GM19193 (cell line): ENCODE measurements around the gene SERPING1.

Experiments used
- POLR2A ChIP-seq: IDR thresholded peaks from 4 replicates; pipeline ENCODE4 v1.6.1; 2011; ENCODE audit not compliant: insufficient read depth, insufficient read length; ENCODE audit errors: extremely low read depth

Gene SERPING1

GRCh38 chr11:57584341-57584740 is 13.1 kb upstream of the SERPING1 start:
- no peak for TF ChIP-seq POLR2A

- no peak for TF ChIP-seq POLR2A
Measured at GRCh38 chr11:57585301-57585700, 12.2 kb upstream of the SERPING1 start.

- TF ChIP-seq POLR2A = no peak
Measured at GRCh38 chr11:57586711-57587245, 10.7 kb upstream of the SERPING1 start.

DNA sequence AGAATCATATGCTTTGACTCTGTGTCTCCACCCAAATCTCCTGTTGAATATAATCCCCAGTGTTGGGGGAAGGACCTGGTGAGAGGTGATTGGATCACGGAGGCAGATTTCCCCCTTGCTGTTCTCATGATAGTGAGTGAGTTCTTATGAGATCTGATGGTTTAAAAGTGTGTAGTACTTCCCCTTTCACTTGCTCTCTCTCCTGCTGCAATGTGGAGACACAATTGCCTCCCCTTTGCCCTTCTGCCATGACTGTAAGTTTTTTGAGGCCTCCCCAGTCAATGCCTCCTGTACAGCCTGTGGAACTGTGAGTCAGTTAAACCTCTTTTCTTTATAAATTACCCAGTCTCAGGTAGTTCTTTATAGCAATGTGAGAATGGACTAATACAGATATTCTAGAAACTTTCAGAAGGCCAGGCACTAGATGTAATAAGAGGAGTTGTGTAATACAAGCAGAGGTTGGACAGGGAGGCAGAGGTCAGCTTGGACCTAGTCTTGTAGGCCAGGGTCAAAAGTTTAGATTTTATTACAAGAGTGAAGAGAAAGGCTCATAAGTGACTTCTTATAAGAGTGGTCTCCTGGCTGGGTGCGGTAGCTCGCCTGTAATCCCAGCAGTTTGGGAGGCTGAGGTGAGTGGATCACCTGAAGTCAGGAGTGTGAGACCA is 9.3 kb upstream of the SERPING1 start:
- no peak for TF ChIP-seq POLR2A

- no peak for TF ChIP-seq POLR2A
Measured at GRCh38 chr11:57596266-57596885, 1.1 kb upstream of the SERPING1 start.

DNA sequence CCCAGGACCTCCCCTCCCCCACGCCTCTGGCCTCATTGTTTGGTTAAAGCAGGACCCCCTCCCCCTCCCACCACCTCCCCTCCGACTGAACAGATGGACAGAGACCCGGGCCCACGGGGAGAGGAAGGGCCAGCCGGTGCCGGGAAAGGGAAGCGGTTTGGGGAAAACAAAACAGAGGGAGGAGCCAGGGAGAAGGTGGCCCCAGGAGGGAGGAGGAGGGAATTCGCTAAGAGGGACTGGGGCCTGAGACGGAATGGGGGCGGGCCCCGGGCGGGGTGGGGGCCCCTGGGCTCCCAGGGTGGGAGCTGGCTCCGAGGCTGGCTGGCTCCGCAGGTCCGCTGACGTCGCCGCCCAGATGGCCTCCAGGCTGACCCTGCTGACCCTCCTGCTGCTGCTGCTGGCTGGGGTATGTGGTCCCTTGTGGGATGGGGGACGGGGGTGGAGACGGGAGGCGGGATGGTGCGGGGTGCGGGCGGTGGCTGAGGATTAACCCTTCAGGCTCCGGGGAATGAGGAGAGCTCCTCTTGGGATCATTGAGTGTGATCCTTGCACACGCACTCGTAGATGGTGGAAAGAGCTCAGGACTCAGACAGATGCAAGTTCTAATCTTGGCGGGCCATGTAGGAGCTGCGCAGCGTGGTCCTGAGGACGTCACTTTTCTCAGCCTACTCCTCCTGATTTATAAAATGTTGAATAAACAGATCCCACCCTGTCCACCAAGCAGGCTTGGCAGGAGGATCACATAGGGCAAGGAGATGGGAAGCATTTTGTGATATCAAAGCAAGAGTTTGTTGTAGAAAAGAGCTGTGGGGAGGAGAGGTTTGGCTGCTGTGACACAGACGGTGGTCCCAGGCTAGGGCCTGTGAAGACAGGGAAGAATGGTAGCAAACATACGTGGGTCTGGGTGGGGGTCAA is 688 bp downstream of the SERPING1 start:
- TF ChIP-seq POLR2A = no peak

DNA sequence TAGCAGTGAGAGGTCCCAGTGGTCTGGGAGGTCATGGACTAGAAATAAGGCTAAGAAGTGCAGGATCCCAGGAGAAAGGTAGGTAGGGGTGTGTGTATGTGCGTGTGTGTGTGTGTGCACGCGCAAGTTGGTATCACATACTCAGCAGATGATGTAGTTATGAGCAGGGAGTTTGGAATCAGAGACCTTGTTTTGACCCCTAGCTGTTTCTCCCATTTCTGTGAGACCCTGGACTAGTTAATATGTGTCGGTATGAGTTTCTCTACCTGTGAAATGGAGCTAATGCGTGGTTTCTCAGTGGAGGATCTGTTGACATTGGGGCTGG is 1.3 kb downstream of the SERPING1 start:
- no peak for TF ChIP-seq POLR2A

DNA sequence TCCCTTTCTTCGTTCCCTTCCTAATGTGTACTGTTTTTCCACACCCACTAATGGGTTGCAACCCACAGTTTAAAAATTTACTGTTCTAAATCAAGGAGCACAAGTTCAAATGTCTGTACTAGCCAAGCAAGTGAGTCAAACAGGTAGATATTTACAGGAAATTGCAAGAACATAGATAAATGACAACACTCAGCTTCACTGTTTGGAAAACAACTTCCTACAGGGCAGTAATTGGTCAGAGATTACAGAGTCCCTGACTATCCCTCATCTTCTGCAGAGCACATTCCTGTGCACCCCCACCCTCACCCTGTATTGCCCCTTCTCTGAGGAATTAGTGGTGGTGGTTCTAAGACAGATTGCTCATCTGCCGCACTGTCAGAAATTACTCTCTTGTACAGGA is 1.9 kb downstream of the SERPING1 start:
- TF ChIP-seq POLR2A = no peak

- no peak for TF ChIP-seq POLR2A
Measured at GRCh38 chr11:57601297-57601696, 3.8 kb downstream of the SERPING1 start.

GRCh38 chr11:57604296-57605027 is 7.0 kb downstream of the SERPING1 start:
- TF ChIP-seq POLR2A = no peak

GRCh38 chr11:57605028-57605420 is 7.5 kb downstream of the SERPING1 start:
- no peak for TF ChIP-seq POLR2A

GRCh38 chr11:57610170-57610569 is 12.7 kb downstream of the SERPING1 start:
- no peak for TF ChIP-seq POLR2A

GRCh38 chr11:57614234-57614772 is 16.8 kb downstream of the SERPING1 start:
- TF ChIP-seq POLR2A = no peak

GRCh38 chr11:57615308-57615707 is 17.8 kb downstream of the SERPING1 start:
- TF ChIP-seq POLR2A = no peak
